ENCODE results near the gene UPK3BL1.
"Not testable (repeated sequence)": the region's sequence is repeated elsewhere in the genome, so short reads cannot be mapped to it uniquely, and the experiment has no call there.

Gene UPK3BL1

DNA sequence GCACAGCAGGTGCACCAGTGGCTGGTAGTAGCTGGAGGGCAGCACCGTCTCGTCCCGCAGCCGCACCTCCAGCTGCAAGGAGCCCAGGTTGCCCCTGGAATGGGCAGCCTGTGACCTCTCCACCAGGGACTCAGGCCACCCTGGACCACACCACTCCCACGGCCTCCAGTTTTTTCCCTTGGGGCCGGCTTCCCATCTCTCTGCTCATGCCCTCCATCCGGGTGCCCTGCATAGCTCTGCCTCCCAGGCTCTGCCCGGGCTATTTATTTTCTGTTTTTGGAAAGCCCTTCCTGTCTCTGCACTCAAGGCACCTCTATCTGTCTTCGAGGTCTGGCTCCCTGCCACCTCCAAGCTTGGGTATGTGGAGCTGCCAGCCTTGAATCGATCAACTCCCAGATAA is 46.6 kb downstream of the UPK3BL1 start:
- not testable (repeated sequence) for DNase-seq (ENCODE audit: low read depth); H3K4me3 ChIP-seq (ENCODE audit: control insufficient read depth, low read depth, low read length)

DNA sequence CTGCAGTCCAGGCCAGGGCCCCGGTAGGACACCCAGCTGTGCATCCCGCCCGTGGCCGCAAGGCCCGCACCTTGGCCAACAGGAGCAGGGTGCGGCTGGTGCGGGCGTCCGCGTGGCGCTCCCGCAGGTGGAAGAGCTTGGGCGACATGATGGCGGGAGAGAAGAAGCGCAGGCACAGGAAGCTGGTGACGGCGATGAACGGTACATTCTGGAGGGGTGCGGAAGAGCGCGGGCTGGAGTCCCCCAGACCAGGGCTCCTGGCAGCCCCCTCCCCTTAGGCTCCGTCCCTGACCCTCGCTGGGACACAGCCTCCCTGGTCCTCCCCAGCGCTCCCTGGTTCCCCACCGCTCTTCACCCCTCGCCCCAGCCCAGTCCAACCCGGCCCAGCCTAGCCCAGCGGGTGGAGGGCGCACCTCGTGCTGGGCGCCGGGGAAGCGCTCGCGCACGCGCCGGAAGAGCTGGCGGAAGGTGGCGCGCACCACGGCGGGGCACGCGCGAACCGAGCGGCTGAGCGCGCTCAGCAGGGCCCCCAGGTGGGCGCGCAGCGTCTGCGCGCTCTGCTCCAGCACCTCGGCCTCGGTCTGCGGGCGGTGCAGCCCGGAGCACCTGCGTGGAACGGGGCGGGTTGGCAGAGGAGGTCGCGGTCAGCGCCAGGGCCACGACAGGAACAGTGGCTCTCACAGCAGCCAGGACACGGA is 48.8 kb downstream of the UPK3BL1 start:
- H3K4me3 ChIP-seq (ENCODE audit: control insufficient read depth, low read depth, low read length); DNase-seq (ENCODE audit: low read depth): not testable (repeated sequence)

DNA sequence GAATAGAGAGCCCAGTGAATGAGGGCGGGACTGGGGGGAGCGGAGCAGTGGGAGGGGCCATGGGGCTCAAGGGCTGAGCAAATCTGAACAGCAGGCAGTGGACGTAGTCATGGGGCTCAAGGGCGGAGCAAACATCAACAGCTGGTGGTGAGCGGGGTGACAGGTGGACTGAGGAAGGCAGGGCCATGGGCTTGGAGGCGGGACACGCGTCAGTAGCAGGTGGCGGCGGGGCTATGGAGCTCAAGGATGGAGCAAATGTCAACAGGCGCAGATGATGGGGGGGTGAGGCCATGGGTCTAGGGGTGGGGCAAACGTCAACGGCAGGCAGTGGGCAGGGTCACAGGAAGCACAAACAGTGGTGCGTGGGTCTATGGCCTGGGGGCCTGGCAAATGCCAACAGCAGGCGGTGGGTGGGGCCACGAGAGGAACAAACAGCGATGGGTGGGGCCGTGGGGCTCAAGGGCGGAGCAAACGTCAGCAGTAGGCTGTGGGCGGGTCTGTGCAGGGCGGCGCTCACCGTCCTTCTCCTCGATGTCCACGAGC is 50.0 kb downstream of the UPK3BL1 start:
- DNase-seq (ENCODE audit: low read depth): not testable (repeated sequence)

DNA sequence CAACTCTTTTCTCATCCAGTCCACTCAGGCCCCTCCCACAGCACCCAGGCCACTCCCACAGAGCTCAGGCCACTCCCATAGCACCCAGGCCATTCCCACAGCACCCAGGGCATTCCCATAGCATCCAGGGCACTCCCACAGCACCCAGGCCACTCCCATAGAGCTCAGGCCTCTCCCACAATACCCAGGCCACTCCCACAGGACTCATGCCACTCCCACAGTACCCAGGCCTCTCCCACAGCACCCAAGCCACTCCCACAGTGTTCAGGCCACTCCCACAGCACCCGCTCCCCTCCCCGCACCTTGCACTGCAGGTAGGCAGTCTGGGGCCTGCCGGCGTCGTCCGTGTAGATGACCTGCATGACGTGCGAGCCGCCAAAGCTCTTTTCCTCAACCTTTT is 52.7 kb downstream of the UPK3BL1 start:
- not testable (repeated sequence) for DNase-seq (ENCODE audit: low read depth); H3K4me3 ChIP-seq (ENCODE audit: control insufficient read depth, low read depth, low read length)

More for the DNA sequence above, 50.0 kb downstream of the UPK3BL1 start:
- H3K4me3 ChIP-seq (ENCODE audit: control insufficient read depth, low read depth, low read length): not testable (repeated sequence)
